GM19023 (cell line): Measurements from ENCODE around the gene ADAMTS7.
"Not testable (repeated sequence)": the region's sequence is repeated elsewhere in the genome, so short reads cannot be mapped to it uniquely, and the experiment has no call there.

ENCODE experiments used
- ATAC-seq: cut with Tn5 transposase; IDR thresholded peaks from one replicate; pipeline ENCODE4 v1.9.1; 2021; ENCODE audit warnings: mild to moderate bottlenecking, moderate library complexity; ENCODE audit not compliant: unreplicated experiment

The ADAMTS7 gene

DNA sequence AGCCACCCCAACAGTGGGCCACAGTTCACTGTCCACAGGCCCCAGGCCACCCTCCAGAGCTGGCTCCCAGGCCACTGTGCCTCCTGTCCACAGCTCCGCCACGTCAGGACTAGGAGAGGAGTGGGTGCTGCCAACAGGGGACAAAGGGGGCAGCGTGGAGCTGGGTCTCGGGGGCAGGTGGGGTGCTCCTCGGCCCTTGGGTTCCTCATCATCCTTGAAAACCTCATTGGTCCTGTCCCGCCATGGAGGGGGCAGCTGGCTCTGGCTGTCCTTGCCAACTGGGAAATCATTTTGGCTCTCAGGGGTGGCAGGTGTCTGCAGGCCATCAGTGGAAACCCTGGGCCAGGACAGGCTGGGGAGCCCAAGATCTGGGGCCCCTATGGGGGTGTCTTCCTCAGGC lies 45.2 kb downstream of the ADAMTS7 start:
- no peak for ATAC-seq

DNA sequence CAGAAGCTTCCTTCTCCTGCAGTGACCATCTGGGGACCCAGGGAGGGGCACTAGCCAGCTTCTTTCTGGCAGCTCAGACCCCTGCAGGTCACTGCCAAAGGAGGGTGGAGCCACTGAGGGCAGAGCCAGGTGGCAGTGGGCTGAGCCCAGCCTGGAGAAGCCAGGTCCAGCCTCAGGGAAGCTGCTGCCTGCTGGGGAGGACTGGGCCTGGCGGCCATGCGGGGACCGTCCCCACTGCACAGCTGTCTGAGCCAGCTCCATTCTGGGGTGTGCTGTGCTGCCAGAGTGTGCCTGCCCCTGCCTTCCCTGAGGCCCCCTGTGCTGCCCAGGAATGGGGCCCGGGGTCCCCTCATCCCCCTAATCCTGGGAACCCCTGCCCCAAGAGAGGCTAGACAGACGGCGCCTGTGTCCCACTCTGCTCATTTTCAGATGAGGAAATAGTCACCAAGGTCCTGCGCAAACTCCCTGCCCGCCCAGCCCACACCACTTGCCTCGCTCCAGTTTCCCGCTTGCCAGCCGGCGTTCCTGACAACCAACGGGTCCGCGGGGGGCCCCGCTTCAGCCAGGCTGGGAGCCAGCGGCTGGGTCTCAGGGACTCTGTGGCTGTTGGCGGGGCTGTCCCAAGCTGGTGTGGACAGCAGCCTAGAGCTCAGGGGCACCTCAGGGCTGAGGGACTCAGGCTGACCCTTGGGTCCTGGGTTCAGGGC lies 46.0 kb downstream of the ADAMTS7 start:
- not testable (repeated sequence) for ATAC-seq

DNA sequence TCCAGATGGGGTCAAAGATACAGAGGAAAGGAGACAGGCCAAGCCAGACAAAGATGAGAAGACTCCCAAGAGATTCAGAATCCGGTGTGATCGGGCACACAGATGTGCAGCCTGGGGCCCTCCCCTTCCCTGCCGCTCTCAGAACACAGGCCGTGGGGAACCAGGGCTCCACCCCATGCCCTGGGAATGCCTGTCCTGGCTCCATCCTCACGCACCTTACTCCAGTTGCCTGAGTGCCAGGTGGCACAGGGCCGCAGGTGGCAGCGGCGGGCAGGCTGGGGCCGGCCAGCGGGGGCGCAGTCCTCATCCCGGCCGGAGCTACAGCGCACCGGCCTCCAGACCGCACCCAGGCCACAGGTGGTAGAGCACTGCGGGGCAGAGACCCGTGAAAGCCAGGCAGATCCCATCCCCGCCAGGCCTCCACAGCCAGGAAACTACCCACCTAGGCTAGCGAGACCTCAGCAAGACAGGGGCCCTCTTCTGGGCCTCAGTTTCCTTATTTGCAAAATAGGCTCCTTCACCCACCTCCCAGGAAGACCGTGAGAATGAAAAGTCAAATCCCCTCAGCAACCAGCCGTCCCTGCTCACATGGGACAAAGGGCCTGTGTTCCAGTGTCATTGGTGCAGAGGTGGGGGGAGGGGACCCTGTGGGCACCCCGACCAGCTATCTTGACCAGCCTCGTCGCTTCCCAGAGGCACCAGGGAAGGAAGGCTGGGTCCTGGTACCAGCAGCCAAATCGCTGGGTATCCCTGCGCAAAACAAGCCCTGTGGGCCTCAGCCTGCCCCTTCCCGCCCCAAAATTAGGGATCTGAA lies 46.7 kb downstream of the ADAMTS7 start:
- not testable (repeated sequence) for ATAC-seq

DNA sequence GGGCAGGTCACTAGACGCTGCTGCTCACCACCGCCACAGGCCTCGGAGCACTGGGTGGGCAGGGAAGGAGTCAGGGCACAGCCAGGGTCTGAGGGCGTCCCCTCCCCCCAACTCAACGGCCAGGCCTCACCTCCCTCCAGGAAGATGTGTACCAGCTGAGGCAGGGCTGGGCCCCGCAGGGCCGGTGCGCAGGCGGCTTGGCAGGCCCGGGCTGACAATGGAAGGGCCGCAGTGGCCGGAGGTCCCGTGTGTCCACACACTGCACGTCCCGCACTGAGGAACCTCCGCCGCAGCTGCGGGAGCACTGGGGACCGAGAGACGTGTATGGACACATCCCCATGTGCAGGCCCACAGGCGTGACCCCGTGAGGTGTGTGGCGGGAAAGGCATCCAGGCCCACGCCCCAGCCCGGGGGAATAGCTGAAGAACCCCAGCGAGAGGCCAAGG lies 47.4 kb downstream of the ADAMTS7 start:
- ATAC-seq, result no peak

DNA sequence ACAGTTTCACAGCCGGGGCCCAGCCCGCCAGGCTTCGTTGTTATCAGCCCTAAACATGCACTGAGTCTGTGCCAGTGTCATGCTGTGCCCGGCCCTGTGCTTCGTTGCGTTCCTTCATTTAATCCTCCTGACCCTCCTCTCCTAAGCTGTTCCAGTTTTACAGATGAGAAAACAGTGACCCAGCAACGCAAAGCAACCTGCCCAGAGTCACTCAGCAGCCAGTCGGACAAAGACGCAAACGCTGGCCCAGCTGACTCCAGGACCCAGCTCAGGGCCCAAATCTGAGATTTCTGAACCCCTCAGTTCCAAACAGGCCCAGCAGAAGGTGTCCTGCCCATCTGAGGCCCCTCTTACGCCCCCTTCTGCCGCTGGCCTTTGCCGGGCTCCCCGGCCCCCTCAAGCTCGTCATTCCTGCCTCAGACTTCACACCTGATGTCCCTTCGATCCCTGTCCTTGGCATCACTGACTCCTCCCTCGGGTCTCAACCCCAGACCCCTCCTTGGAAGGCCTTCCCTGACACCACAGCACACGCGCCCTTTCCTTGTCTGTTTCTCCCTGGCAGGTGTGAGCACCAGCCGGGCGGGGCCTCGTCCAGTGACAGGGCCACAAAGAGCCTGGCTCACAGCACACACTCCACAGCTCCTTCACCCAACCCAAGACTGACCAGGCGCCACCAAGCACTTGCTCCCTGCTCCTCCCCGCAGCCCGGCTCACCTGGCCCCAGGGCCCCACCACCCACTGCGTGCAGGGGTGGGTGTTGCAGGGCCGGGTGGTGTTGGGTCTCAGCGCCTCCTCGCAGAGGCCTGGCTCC lies 48.1 kb downstream of the ADAMTS7 start:
- ATAC-seq, result no peak

DNA sequence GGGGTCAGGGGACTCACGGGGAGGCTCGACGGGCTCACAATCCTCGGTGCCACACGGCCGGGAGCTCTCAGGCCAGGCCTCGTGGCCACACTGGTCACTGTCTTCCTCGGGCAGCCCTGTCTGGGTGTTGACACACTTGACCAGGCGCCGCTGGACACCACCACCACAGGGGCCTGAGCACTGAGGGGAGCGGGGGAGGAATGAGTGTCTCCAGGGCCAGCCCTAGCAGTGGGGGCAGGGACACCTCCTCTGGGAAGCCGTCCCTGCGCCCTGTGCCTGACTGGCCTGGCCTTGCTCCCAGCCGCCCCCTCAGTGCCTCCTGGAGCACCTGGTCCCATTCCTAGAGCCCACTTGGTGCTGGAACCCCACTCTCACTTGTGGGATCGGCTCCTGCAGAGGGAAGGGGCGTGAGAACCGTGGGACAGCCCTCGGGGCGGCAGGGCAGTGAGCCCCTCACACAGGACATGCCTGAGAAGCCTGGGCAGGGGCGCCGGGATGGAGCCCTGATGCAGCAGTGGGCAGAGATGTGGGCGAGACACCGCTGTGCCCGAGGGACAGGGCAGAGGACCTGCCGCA lies 48.8 kb downstream of the ADAMTS7 start:
- ATAC-seq, result not testable (repeated sequence)

DNA sequence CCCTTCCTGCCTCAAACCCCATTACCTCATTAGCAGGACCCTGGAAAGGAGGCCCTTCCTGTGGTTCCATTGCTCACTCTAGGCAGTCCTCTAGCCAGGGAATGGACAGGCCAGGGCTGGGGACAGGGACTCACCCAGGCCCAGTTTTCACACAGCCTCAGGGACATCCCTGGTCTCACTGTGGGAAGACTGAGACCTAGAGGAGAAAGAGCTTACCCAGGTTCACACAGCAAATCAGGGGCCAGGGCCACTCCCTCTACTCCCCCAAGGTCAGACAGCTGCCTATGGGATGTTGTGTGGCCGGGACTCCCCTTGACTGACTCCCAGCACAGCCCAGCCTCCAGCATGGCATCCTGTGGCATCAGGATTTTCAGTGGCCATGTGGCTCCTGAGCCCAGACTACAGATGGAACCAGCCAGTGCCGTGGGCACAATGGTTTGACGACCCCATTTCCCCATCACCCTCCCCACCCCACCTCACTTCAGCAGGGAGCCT lies 49.3 kb downstream of the ADAMTS7 start:
- no peak for ATAC-seq

DNA sequence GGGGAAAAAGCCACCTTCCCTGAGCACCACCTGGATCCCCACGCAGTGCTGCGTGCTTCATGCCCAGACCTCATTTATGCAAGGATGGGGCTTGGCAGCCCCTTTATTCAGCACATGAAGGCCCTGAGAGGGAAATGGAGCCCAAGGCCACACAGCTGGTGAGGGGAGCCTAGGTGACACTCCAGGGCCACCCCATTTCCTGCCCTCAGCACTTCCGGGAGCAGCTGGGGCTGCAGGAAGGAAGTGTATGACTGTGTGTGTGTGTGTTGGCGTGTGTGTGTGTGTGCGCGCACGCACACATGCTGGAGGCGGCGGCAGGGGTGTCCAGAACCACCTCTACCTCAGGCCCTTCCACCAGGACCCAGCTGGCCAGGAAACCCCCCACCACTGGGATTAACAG lies 49.8 kb downstream of the ADAMTS7 start:
- not testable (repeated sequence) for ATAC-seq

DNA sequence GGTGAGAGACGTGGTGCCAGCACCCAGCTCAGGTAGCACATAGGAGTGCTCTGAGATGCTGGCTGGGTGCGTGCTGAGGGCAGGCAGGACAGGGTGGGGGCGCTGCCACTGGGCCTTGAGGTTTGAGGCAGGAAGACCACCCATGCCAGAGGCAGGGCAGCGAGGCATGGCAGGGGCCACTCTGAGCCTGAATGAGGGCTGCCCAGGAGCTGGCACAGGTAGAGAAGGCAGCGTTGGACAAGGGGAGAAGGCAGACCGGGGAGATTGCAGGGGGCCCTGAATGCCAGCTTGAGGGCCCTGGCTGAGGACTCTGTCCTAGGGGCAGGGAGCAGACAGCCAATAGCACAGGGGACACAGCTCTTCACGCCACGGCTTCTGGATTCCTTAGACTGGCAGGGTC lies 50.2 kb downstream of the ADAMTS7 start:
- no peak for ATAC-seq

DNA sequence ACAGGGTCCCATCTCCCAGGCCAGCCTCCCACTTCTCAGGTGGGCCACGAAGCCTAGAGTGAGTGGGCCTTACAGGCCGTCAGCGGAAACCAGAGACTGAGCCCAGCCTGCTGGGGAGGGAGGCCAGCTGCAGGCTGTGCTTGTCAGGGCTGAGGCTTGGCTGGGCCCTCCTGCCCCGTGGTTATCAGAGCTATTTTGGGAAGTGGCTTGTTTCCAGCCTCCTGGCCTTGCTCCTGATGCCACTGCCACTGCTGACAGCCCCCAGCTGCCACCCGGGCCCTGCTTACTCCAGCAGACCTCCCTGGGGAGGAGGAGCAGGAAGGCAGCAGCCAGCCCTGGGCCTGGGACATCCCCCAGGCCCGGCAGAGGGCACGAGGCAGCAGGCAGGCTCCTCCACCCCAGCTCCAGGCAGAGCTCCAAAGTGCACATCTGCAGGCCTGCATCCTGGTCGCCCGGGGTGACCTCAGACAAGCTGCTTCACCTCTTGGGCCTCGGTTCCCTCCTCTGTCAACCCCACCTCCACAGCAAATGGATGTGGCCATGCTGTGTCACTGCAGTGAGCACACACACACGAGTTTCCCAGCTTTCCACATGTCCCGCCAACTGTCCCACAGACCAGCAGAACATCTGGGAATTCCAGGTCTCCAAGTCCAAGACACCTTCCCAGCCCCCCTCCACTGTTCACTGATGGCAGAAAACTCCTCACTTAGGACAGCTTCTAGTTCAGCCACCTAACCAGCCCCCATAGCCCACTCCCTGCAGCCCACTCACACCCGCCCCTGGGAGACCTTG lies 51.0 kb downstream of the ADAMTS7 start:
- not testable (repeated sequence) for ATAC-seq

DNA sequence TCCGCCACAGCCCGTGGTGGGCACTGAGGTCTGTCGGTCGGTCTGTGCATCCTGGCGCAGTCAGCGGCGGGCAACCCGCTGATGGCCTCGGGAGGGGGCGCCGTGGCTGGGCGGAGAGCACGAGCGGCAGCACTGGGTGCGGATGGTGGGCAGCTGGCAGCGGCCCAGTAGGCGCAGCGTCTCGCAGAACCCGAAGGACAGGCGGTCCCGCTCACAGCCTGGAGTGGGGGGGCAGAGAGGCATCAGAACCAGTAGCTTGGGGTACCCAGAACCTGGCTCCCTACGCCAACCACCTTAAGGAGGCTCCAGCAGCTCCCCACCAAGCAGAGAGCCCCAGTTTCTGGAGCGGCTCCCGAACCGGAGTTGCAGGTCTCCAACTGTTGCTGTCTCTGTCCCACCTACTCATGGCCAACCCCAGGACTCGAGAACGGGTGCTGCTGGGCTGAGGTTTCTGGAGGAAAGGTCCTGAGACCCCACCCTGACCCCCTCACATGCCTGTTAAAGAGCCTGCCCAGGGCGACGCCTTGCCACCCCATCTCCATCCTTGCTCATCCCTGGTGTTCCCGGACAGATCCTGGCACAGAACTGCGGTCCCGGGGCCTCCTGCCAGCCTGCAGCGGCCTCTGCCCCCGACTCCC lies 51.8 kb downstream of the ADAMTS7 start:
- not testable (repeated sequence) for ATAC-seq

DNA sequence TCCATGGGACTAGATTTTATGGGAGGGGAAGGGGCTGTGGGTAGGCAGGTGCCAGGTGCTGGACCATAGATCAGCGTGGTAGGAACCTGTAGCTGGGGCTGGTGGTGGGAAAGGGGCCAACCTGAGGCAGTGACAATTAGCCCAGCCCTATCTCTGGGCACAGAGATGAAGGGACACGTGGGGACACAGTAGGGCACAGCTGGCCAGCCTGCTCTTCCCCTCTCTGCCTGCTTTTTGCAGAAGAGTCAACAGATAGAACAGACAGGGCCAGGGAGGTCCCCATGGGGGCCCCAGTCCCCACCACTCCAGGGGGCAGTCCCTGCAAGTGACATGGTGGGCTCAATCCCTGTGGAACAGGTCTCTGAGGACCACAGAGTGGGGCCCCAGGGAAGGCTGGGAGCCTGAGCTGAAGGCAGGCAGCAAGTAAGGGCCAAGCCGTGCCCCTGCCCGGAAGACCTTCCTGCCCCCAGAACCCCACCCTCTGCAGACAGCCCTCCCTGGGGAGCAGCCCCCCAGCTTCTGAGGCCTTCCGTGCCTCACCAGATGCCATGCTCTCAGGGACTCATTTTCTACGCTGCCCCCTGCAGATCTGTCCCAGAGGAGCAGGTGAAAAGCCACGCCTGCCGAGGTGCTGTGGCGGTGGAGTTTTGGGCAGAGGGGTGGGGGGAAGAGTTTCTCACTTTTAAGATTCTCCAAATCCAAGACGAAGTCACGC lies 52.6 kb downstream of the ADAMTS7 start:
- ATAC-seq, result not testable (repeated sequence)

DNA sequence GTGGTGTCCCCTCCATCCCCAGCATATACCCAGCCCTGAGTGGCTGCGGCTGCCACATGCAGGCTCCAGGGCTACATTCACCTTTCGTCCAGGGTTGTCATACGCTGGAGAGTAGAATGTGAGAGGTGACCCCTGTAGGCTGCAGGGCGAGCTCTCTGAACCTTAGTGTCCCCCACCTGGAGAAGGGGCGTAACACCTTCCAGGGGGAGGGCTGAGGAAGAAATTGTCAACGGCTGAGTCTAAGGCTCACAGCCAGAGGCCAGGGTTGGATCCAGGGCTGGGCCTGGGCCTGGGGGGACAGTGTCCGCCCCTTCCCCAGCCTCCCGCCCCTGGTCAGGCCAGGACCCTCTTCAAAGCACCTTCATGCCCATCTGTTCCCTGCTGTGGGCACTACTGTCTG lies 53.2 kb downstream of the ADAMTS7 start:
- not testable (repeated sequence) for ATAC-seq

DNA sequence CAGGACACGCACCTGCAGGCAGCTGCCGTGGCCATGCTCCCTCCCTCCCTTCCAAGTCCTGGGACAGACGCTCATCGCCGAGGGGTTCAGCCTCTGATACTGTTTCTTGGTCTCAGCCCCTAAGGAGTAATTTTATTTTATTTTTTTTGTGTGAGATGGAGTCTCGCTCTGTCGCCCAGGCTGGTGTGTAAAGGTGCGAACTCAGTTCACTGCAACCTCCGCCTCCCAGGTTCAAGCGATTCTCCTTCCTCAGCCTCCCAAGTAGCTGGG lies 53.7 kb downstream of the ADAMTS7 start:
- no peak for ATAC-seq

DNA sequence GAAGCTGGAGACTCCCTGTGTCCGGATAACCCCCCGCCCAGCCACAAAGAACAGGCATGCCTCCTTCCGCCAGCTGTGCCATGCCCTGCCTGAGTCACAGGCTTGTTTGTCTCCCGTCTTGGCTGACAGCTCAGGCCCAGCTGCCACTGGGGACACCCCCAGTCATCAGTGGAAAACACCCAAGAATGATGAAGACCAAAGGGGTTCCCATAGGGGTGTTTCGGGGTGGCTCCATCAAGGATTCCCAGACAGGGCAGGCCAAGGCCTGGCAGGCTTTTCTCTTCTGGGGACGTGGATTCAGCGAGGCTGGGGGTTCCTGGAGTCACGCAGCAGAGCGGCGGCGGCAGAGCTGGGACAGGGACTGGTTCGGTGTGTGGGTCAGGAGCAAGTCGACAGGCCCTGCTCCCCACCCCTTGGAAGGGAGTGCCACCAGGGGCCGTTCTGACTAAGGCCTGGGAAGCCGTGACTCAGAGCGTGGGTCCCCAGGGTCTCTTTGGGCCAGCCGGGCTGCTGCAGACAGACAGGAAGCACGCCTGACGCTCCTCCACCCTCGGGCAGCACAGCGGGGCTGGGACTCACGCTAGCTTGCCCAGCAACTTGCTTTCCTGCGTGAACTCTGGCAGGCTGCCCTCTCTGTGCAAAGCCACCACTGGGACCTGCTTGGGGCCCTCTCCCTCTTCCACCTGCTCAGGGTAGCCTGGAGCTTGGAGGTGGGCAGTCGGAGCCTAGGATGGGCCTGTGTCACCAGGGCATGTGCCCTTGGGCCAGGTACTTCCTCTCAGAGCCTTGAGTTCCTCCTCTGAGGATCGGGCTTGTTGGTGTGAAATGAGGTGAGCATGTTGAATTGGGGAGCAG lies 54.3 kb downstream of the ADAMTS7 start:
- ATAC-seq, result peak; percentile 50

DNA sequence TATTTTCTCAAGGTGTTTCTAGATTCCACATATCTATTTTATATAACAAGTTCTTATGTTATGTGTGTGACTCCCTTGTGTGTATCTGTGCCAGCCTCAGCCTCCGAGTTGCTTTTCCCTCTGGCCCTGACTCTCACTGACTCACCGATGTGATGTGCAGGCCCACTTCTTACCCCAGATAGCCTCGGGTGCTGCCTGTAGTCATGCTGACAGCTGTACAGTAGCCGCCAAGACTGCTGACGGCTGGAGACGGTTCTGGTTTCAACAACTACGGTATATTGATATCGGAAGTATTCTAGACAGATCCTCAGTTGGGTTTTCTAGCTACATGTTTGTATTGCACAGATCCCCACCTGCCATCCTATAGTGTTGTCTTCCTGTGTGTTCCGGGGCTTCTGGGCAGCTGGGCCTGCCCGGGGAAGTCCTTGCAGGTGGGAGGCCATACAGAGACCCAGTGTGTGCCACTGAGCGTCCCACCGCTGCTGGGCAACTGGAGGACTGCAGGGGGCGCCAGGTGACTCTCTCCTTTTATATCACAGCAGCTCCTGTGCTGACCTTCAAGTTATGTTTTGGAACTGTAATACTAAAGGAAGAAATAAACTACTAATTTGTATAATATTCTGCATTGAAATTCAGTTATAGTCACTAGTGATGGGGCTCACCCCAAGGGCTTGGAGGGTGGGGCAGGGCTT lies 55.2 kb downstream of the ADAMTS7 start:
- not testable (repeated sequence) for ATAC-seq

DNA sequence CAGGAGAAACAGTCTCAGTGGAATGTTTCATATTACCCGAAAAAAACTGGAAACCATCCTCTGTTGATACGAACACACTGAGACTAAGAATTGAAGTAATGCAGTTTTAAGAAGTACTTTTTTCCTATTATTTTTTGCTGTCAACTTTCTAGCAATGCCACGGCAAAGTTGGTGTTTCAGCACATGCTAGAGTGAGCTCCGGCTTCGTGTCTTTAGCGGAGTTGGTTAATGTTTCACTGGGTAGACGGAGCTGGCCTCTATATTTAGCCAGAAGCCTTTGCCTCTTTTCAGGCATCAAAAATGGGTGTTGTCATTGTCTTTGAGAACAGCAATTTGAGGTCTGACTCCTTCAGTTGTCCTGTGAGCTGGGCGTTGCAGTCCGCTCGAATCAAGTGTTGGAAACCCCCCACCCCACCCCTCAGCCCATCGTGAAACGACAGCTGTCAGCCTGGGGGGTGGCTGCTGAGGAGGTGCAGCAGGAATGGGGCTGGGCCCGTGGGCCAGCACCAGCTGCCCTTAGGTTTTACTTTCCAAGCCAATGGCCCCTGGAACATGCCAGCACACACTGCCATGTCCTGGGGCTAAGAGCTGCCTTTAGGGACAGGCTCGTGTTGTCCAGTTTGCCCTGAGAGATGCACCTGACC lies 56.5 kb downstream of the ADAMTS7 start:
- not testable (repeated sequence) for ATAC-seq
